Peyer's patch (tissue), 4 donors: Measurements from ENCODE around the gene SNAPC3. TPM values are rescaled to one million over a fixed set of nuclear protein-coding genes. Genes with fewer than 3 reads are reported as not detected.
"Not testable (repeated sequence)": the region's sequence is repeated elsewhere in the genome, so short reads cannot be mapped to it uniquely, and the experiment has no call there.

ENCODE experiments used
- DNase-seq, 3 donors: peaks; one replicate each; pipeline ENCODE4 v3.0.0-alpha.2; 2017 to 2019
- H3K27ac ChIP-seq, 4 donors: fragments of 200-600 bp; sonication (generic); one replicate each; pipeline ENCODE4 v1.5.1; 2016 to 2019
- H3K27me3 ChIP-seq, 2 donors: fragments of 200-600 bp; sonication (generic); one replicate each; pipeline ENCODE4 v1.5.1; 2019
- H3K36me3 ChIP-seq, 3 donors: fragments of 200-600 bp; sonication (generic); one replicate each; pipeline ENCODE4 v1.5.1; 2016 to 2019
- H3K4me1 ChIP-seq, 4 donors: fragments of 200-600 bp; sonication (generic); one replicate each; pipeline ENCODE4 v1.5.1; 2016 to 2019
- H3K4me3 ChIP-seq, 4 donors: fragments of 200-600 bp; sonication (generic); 1 replicate in 3 of 4; 2 replicates in 1 of 4; pipeline ENCODE4 v1.5.1; 2016 to 2019; ENCODE audit warnings: mild to moderate bottlenecking in 1 of 4
- H3K9me3 ChIP-seq, 4 donors: fragments of 200-600 bp; sonication (generic); one replicate each; pipeline ENCODE4 v1.5.1; 2016 to 2019; ENCODE audit warnings: mild to moderate bottlenecking in 1 of 4
- CTCF ChIP-seq, 6 experiments: fragments of 450-650 bp in 4 of 6; fragments of 200-600 bp in 2 of 6; sonication (generic) in 1 of 6; IDR thresholded peaks; one replicate each; pipeline ENCODE4 v1.5.1; 2017 to 2019; ENCODE audit warnings: antibody characterized with exemption in 6 of 6, mild to moderate bottlenecking in 3 of 6, moderate library complexity in 1 of 6
- POLR2A ChIP-seq, 2 donors: fragments of 450-650 bp; IDR thresholded peaks; one replicate each; pipeline ENCODE4 v1.5.1; 2017; ENCODE audit warnings: antibody characterized with exemption in 2 of 2, mild to moderate bottlenecking in 2 of 2, moderate library complexity in 2 of 2
- total RNA-seq, 4 donors: library from RNA; depleted of rRNA; stranded (reverse); fragments of >200 nt; gene quantifications; one replicate each; pipeline ENCODE4 v1.1.0, GENCODE V29; 2016

SNAPC3 gene
- total RNA-seq = 10 to 100 TPM; 42.9 to 72.2 (median 61.3) TPM

- Histone ChIP-seq H3K27ac (peak within 1 kb of the TSS; percentile 85 to 93 (median 92)), H3K4me1 (peaks cover 0 to 38% (median 2%) of the 10 kb centered on the region in 4 donors), H3K36me3 (peaks cover 0 to 26% (median 0%) of the 10 kb centered on the region in 3 donors), H3K9me3 (no peaks in the 10 kb centered on the region), H3K4me3 (peak within 1 kb of the TSS; percentile 79 to 98 (median 87)), H3K27me3 (no peaks in the 10 kb centered on the region)
- DNase-seq = peak; percentile 87 to 98 (median 97)
- TF ChIP-seq CTCF (IDR thresholded peaks at IDR 0.05) (peak in 2 of 6 experiments; percentile 26 to 30), POLR2A (IDR thresholded peaks at IDR 0.05) (peak; percentile 76 to 85)
Measured at GRCh38 chr9:15422372-15423230, at the start of gene SNAPC3. Gene SNAPC3 (plus strand): TSS chr9:15422876. CDS start chr9:15422880, 4 bp downstream.

- Histone ChIP-seq H3K27ac (peak overlapping the region in 3 of 4 donors; percentile 3 to 51 (median 37)), H3K4me3 (no peak overlapping the region), H3K27me3 (no peaks in the 10 kb centered on the region), H3K9me3 (no peaks in the 10 kb centered on the region), H3K36me3 (no peaks in the 10 kb centered on the region), H3K4me1 (no peaks in the 10 kb centered on the region)
- TF ChIP-seq POLR2A (IDR thresholded peaks at IDR 0.05) (no peak), CTCF (IDR thresholded peaks at IDR 0.05) (no peak)
- no peak for DNase-seq
Measured at GRCh38 chr9:15373881-15374280, 48.8 kb upstream of the SNAPC3 start.

GRCh38 chr9:15374310-15374709 is 48.4 kb upstream of the SNAPC3 start:
- TF ChIP-seq POLR2A (IDR thresholded peaks at IDR 0.05) (no peak), CTCF (IDR thresholded peaks at IDR 0.05) (no peak)
- Histone ChIP-seq H3K27ac (peak overlapping the region in 2 of 4 donors; percentile 37 to 51), H3K4me3 (no peak overlapping the region), H3K36me3 (no peaks in the 10 kb centered on the region), H3K9me3 (no peaks in the 10 kb centered on the region), H3K4me1 (no peaks in the 10 kb centered on the region), H3K27me3 (no peaks in the 10 kb centered on the region)
- no peak for DNase-seq

GRCh38 chr9:15374825-15375224 is 47.9 kb upstream of the SNAPC3 start:
- no peaks in the 10 kb centered on the region for H3K9me3 ChIP-seq
- H3K4me3 ChIP-seq = no peak overlapping the region
- no peaks in the 10 kb centered on the region for H3K27me3 ChIP-seq
- no peaks in the 10 kb centered on the region for H3K4me1 ChIP-seq
- no peak for DNase-seq
- TF ChIP-seq CTCF (IDR thresholded peaks at IDR 0.05) = no peak
- TF ChIP-seq POLR2A (IDR thresholded peaks at IDR 0.05) = no peak
- H3K27ac ChIP-seq = peak overlapping the region in 2 of 4 donors; percentile 37 to 51
- no peaks in the 10 kb centered on the region for H3K36me3 ChIP-seq

- no peaks in the 10 kb centered on the region for H3K36me3 ChIP-seq
- TF ChIP-seq CTCF (IDR thresholded peaks at IDR 0.05) (no peak), POLR2A (IDR thresholded peaks at IDR 0.05) (no peak)
- H3K4me1 ChIP-seq = no peaks in the 10 kb centered on the region
- DNase-seq = no peak
- H3K27me3 ChIP-seq = no peaks in the 10 kb centered on the region
- H3K27ac ChIP-seq = no peak overlapping the region
- no peak overlapping the region for H3K4me3 ChIP-seq
- no peaks in the 10 kb centered on the region for H3K9me3 ChIP-seq
Measured at GRCh38 chr9:15377625-15378540, 44.8 kb upstream of the SNAPC3 start.

- H3K27me3 ChIP-seq, H3K9me3 ChIP-seq, H3K4me3 ChIP-seq, H3K36me3 ChIP-seq, DNase-seq, H3K4me1 ChIP-seq: not testable (repeated sequence)
- H3K27ac ChIP-seq = peak overlapping the region in 1 of 4 donors; percentile 30
Measured at GRCh38 chr9:15379317-15379716, 43.4 kb upstream of the SNAPC3 start.

- peak overlapping the region in 1 of 4 donors; percentile 30 for H3K27ac ChIP-seq
Measured at GRCh38 chr9:15379888-15380287, 42.8 kb upstream of the SNAPC3 start.

More at GRCh38 chr9:15379888-15380287, 42.8 kb upstream of the SNAPC3 start:
- not testable (repeated sequence) for H3K4me1 ChIP-seq, H3K36me3 ChIP-seq, H3K9me3 ChIP-seq, H3K27me3 ChIP-seq, H3K4me3 ChIP-seq
- DNase-seq = peak in 1 of 3 donors; percentile 56
